ENCODE results near the gene RNU7-1. TPM values are rescaled to one million over a fixed set of nuclear protein-coding genes. Genes with fewer than 3 reads are reported as not detected.
A peak's percentile ranks its signal among the peaks of the same experiment; 100 is the strongest.

RNU7-1 gene
- total RNA-seq, 1 donor from 2014 or later, result not detected

DNA sequence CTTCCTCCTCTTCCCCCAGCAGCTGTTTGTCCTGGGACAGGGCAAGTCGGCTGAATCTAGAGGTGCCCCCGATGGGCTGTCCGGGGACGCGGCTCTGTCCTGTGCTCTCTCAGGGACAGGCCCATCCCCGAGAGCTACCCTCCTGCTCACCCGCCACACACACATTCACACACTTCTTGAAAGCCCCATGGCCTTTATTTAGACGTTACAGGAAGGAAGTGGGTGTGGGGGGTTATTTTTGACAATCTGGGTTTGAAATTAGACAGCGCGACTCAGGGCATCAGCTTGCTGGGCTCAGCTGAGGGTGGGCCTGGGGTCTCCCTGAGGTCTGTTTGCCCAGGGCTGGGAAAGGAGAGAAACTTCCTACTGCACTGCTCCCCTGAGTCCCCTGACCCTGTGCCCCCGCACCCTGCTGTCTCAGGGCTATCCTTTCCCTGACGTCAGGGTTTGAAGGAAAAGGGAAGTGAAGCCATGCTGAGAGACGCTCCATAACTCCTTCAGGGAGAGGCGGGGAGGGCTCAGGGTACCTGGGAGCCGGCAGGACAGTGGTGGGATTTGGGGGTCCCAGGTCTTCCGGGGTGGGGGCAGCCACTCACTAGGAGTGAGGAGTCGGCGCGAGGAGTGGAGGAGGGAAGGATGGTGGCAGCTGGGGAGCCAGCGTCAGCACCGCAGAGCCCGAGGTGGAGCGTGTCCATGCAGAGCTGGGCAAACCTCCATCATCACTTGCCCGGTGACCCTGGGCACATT lies 15.6 kb downstream of the RNU7-1 start:
- TF ChIP-seq CTCF (IDR thresholded peaks at IDR 0.05; ENCODE audit: unreplicated experiment), result no peak
- no peak for DNase-seq (ENCODE audit: low spot score)
- Mint-ChIP-seq H3K27ac (ENCODE audit: unreplicated experiment) (no peak overlapping the region), H3K27me3 (ENCODE audit: unreplicated experiment) (peaks cover 14% of the 10 kb centered on the region), H3K4me3 (ENCODE audit: unreplicated experiment) (peak overlapping the region; percentile 31), H3K9me3 (ENCODE audit: unreplicated experiment) (no peaks in the 10 kb centered on the region), H3K4me1 (ENCODE audit: unreplicated experiment) (peaks cover 29% of the 10 kb centered on the region), H3K36me3 (ENCODE audit: low read depth, unreplicated experiment) (peaks cover 5% of the 10 kb centered on the region)

GRCh38 chr12:6959805-6960592 lies 16.4 kb downstream of the RNU7-1 start:
- TF ChIP-seq CTCF (IDR thresholded peaks at IDR 0.05; ENCODE audit: unreplicated experiment), result no peak
- peaks cover 6% of the 10 kb centered on the region for H3K36me3 Mint-ChIP-seq (ENCODE audit: low read depth, unreplicated experiment)
- H3K27ac Mint-ChIP-seq (ENCODE audit: unreplicated experiment), result no peak overlapping the region
- no peaks in the 10 kb centered on the region for H3K9me3 Mint-ChIP-seq (ENCODE audit: unreplicated experiment)
- peaks cover 30% of the 10 kb centered on the region for H3K4me1 Mint-ChIP-seq (ENCODE audit: unreplicated experiment)
- no peak overlapping the region for H3K4me3 Mint-ChIP-seq (ENCODE audit: unreplicated experiment)
- no peak for DNase-seq (ENCODE audit: low spot score)
- peaks cover 9% of the 10 kb centered on the region for H3K27me3 Mint-ChIP-seq (ENCODE audit: unreplicated experiment)

DNA sequence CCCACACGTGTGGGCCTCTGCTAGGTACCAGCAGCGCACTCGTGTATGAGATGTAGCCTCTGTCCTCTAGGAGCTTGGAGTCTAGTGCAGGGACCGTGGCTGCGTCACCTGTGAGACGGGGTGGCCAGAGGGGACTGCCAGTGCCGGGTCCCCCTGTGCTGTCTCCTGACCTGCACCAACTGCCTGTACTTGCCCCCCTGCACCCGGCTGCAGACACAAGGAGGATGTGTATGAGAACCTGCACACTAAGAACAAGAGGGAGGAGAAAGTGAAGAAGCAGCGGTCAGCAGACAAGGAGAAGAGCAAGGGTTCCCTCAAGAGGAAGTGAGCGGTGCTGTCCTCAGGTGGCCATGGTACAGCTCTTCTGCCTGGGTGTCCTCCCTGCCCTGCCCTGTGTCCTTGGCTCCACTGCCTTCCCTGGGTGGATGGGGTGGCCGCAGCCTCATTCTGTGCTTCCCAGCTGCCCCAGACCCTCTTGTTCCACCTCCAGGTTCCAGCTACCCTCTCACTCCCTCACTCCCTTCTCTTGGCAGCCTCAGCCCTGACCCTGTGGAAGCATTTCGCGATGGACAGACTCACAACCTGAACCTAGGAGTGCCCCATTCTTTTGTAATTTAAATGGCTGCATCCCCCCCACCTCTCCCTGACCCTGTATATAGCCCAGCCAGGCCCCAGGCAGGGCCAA lies 17.1 kb downstream of the RNU7-1 start:
- H3K27ac Mint-ChIP-seq (ENCODE audit: unreplicated experiment), result no peak overlapping the region
- H3K9me3 Mint-ChIP-seq (ENCODE audit: unreplicated experiment), result no peaks in the 10 kb centered on the region
- no peak overlapping the region for H3K4me3 Mint-ChIP-seq (ENCODE audit: unreplicated experiment)

GRCh38 chr12:6961278-6961694 lies 17.7 kb downstream of the RNU7-1 start:
- peaks cover 19% of the 10 kb centered on the region for H3K36me3 Mint-ChIP-seq (ENCODE audit: low read depth, unreplicated experiment)
- peak overlapping the region; percentile 67 for H3K4me3 Mint-ChIP-seq (ENCODE audit: unreplicated experiment)

More for the DNA sequence above, 17.1 kb downstream of the RNU7-1 start:
- DNase-seq (ENCODE audit: low spot score), result no peak
- peaks cover 9% of the 10 kb centered on the region for H3K27me3 Mint-ChIP-seq (ENCODE audit: unreplicated experiment)
- H3K4me1 Mint-ChIP-seq (ENCODE audit: unreplicated experiment), result peaks cover 37% of the 10 kb centered on the region
- H3K36me3 Mint-ChIP-seq (ENCODE audit: low read depth, unreplicated experiment), result peaks cover 13% of the 10 kb centered on the region
- no peak for TF ChIP-seq CTCF (IDR thresholded peaks at IDR 0.05; ENCODE audit: unreplicated experiment)

More at GRCh38 chr12:6961278-6961694, 17.7 kb downstream of the RNU7-1 start:
- Mint-ChIP-seq H3K4me1 (ENCODE audit: unreplicated experiment) (peaks cover 38% of the 10 kb centered on the region), H3K27ac (ENCODE audit: unreplicated experiment) (peak overlapping the region; percentile 87), H3K9me3 (ENCODE audit: unreplicated experiment) (no peaks in the 10 kb centered on the region), H3K27me3 (ENCODE audit: unreplicated experiment) (peaks cover 9% of the 10 kb centered on the region)
- DNase-seq (ENCODE audit: low spot score), result no peak
- no peak for TF ChIP-seq CTCF (IDR thresholded peaks at IDR 0.05; ENCODE audit: unreplicated experiment)
